NCI-H2227 (cell line): ENCODE measurements around the gene ZNF574.
A peak's percentile ranks its signal among the peaks of the same experiment; 100 is the strongest.
"Not testable (repeated sequence)": the region's sequence is repeated elsewhere in the genome, so short reads cannot be mapped to it uniquely, and the experiment has no call there.

Experiments used
- DNase-seq: peaks from one replicate; lab custom pipeline; 2025; ENCODE audit not compliant: unreplicated experiment; lab: John Stamatoyannopoulos, UW

The ZNF574 gene

GRCh38 chr19:42075616-42076379 lies at the start of gene ZNF574:
Gene ZNF574 (plus strand): TSS chr19:42076166. CDS start chr19:42078607, 2,441 bp downstream.
- peak; percentile 100 for DNase-seq

- DNase-seq, result peak; percentile 69
These were observed 47.4 kb upstream of the ZNF574 start for GRCh38 chr19:42028304-42029216.

- DNase-seq, result no peak
These were observed 45.1 kb upstream of the ZNF574 start for GRCh38 chr19:42030645-42031440.

GRCh38 chr19:42032431-42032830 lies 43.5 kb upstream of the ZNF574 start:
- peak; percentile 92 for DNase-seq

GRCh38 chr19:42033413-42033812 lies 42.6 kb upstream of the ZNF574 start:
- DNase-seq, result no peak

- peak; percentile 93 for DNase-seq
These were observed 41.1 kb upstream of the ZNF574 start for GRCh38 chr19:42034640-42035391.

- no peak for DNase-seq
These were observed 38.3 kb upstream of the ZNF574 start for GRCh38 chr19:42037649-42038048.

- no peak for DNase-seq
These were observed 37.3 kb upstream of the ZNF574 start for GRCh38 chr19:42038666-42039065.

GRCh38 chr19:42040031-42040430 lies 35.9 kb upstream of the ZNF574 start:
- DNase-seq, result no peak

GRCh38 chr19:42040491-42040890 lies 35.5 kb upstream of the ZNF574 start:
- DNase-seq, result not testable (repeated sequence)

- DNase-seq, result no peak
These were observed 33.4 kb upstream of the ZNF574 start for GRCh38 chr19:42042455-42043170.

GRCh38 chr19:42045575-42045974 lies 30.4 kb upstream of the ZNF574 start:
- no peak for DNase-seq

GRCh38 chr19:42048992-42049391 lies 27.0 kb upstream of the ZNF574 start:
- DNase-seq, result no peak

- DNase-seq, result no peak
These were observed 24.5 kb upstream of the ZNF574 start for GRCh38 chr19:42051166-42052115.

GRCh38 chr19:42052241-42052863 lies 23.6 kb upstream of the ZNF574 start:
- DNase-seq, result no peak

- no peak for DNase-seq
These were observed 22.7 kb upstream of the ZNF574 start for GRCh38 chr19:42053037-42053935.

- DNase-seq, result no peak
These were observed 21.8 kb upstream of the ZNF574 start for GRCh38 chr19:42054205-42054604.
